Muscle of leg (tissue), 16 donors: ENCODE measurements around the gene SLC25A19. TPM values are rescaled to one million over a fixed set of nuclear protein-coding genes. Genes with fewer than 3 reads are reported as not detected.

Experiments used
- DNase-seq: peaks from one replicate; pipeline ENCODE4 v3.0.0; 2013
- H3K27ac ChIP-seq: one replicate; pipeline ENCODE4 v1.5.1; 2013; ENCODE audit warnings: mild to moderate bottlenecking, low read length, control low read depth
- H3K27me3 ChIP-seq: one replicate; pipeline ENCODE4 v1.6.1; 2013; ENCODE audit warnings: low read length; ENCODE audit not compliant: control insufficient read depth, insufficient read depth
- H3K36me3 ChIP-seq: one replicate; pipeline ENCODE4 v1.6.1; 2013; ENCODE audit warnings: low read length; ENCODE audit not compliant: control insufficient read depth, insufficient read depth
- H3K4me1 ChIP-seq: one replicate; pipeline ENCODE4 v1.6.1; 2013; ENCODE audit warnings: low read length; ENCODE audit not compliant: control insufficient read depth, insufficient read depth
- H3K4me3 ChIP-seq: one replicate; pipeline ENCODE4 v1.5.1; 2013; ENCODE audit warnings: low read length, control low read depth
- H3K9me3 ChIP-seq: replicated peaks from 2 replicates; pipeline ENCODE4 v1.6.1; 2013; ENCODE audit warnings: low read depth, low read length; ENCODE audit not compliant: control insufficient read depth
- WGBS: methylation state at CpG from one replicate; pipeline ENCODE4 v1.1.5; 2013; ENCODE audit warnings: missing lambda C conversion rate; ENCODE audit not compliant: insufficient coverage; 5-methylcytosine and 5-hydroxymethylcytosine counted together
- long read RNA-seq, 11 donors: transcript quantifications; one replicate each; lab custom pipeline, GENCODE V29; 2026
- polyA plus RNA-seq, 8 donors: library from polyadenylated mRNA; unstranded; fragments of 120-200 nt; gene quantifications; one replicate each; pipeline versions ENCODE4 v1.2.1 to v1.2.3, GENCODE V29; 2013; ENCODE audit warnings: inconsistent platforms in 1 of 8, low replicate concordance in 1 of 8; ENCODE audit not compliant: insufficient read length in 8 of 8, insufficient read depth in 1 of 8
- total RNA-seq: library from RNA; stranded (reverse); fragments of 120-200 nt; gene quantifications from one replicate; pipeline ENCODE4 v1.2.4, GENCODE V29; 2013

Gene SLC25A19
- 7.0 TPM for total RNA-seq
- polyA plus RNA-seq: 1 to 10 TPM; 6.1 to 8.3 (median 7.3) TPM
- long read RNA-seq, donor 1, partial matches to known transcripts: 0 of 1 reads
- long read RNA-seq, donor 1, other reads (novel, unspliced or antisense): 0 of 1 reads
- long read RNA-seq, donor 2: 0 reads
- long read RNA-seq, donor 3, partial matches to known transcripts: 0 of 2 reads
- long read RNA-seq, donor 3, other reads (novel, unspliced or antisense): 0 of 2 reads
- long read RNA-seq, donor 4, partial matches to known transcripts: 0 of 5 reads
- long read RNA-seq, donor 4, other reads (novel, unspliced or antisense): 0 of 5 reads
- long read RNA-seq, donor 5, partial matches to known transcripts: 0 of 6 reads
- long read RNA-seq, donor 5, other reads (novel, unspliced or antisense): 0 of 6 reads
- long read RNA-seq, donor 6, partial matches to known transcripts: 0 of 3 reads
- long read RNA-seq, donor 6, other reads (novel, unspliced or antisense): 0 of 3 reads
- long read RNA-seq, donor 7, partial matches to known transcripts: 0 of 1 reads
- long read RNA-seq, donor 7, other reads (novel, unspliced or antisense): 0 of 1 reads
- long read RNA-seq, donor 8: 0 reads
- long read RNA-seq, donor 9, partial matches to known transcripts: 0 of 2 reads
- long read RNA-seq, donor 9, other reads (novel, unspliced or antisense): 0 of 2 reads
- long read RNA-seq, donor 10, partial matches to known transcripts: 0 of 2 reads
- long read RNA-seq, donor 10, other reads (novel, unspliced or antisense): 0 of 2 reads
- long read RNA-seq, donor 11, partial matches to known transcripts: 0 of 2 reads
- long read RNA-seq, donor 11, other reads (novel, unspliced or antisense): 0 of 2 reads

DNA sequence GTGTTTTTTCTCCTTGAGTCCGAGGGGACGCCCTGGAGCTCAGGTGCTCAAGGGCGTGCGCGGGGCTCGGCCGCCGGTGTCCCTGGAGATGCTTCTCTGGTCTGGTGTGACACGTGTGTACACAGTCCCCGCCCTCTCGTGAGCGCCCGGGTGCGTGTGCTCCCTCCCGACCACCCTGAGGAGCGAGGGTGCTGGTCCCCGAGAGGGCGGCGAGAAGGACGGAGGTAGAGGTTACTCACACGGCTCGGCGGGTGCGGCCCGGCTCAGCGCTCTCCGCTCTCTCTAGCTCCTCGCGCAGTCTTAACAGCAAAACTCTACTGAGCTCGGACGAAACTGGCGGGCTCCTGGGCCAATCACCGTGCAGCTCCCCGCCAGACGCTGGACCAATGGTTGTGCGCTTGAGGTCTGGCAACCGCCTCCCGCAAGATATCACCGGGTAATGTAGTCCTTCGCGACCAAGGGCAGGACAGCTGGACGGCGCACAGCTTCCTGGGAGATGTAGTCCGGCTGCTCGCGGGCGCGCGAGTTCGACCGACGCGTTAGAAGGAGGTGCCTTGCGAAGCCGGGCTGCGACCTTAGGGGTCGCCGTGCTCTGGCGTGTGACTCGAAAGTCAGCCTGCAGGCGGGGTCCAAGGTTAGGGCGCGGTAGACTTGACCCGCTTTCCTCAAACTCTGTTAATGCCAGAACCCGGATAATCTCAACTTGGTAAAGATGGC, at the start of gene SLC25A19:
SLC25A19 (minus strand) TSS at position 319 of the 717 bp plus-strand sequence. CDS start 2,669 bp downstream, outside the sequence.
- Histone ChIP-seq H3K9me3 (no peaks in the 10 kb centered on the region), H3K4me1 (peaks cover 7% of the 10 kb centered on the region), H3K27ac (peak within 1 kb of the TSS; percentile 97), H3K4me3 (peak within 1 kb of the TSS; percentile 94), H3K36me3 (peaks cover 10% of the 10 kb centered on the region), H3K27me3 (no peaks in the 10 kb centered on the region)
- WGBS: under 1% methylated on average over 61 of the region's 65 CpGs
- peak; percentile 100 for DNase-seq

DNA sequence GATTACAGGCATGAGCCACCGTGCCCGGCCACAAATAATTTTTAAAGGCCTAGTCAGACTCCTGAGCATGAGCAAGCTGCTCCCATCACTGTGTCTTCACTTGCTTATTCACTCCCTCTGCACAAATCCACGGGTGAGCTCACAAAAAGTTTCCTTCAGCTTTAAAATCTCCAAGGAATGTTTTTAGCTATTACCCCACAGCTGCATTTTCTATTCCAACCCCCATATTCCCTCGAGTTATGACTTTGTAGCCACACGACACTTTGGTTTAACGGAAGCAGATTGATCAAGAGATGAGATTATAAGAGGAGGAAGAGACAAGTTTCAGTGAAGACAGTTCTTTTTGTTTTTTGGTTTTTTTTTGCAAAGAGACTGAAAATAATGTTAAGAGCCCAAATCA, 49.1 kb upstream of the SLC25A19 start:
- H3K4me1 ChIP-seq: peaks cover 17% of the 10 kb centered on the region
- 53% methylated on average over 2 of the region's 6 CpGs for WGBS
- no peaks in the 10 kb centered on the region for H3K36me3 ChIP-seq
- peak; percentile 54 for DNase-seq
- H3K27ac ChIP-seq: peak overlapping the region; percentile 42
- no peaks in the 10 kb centered on the region for H3K9me3 ChIP-seq
- no peak overlapping the region for H3K4me3 ChIP-seq
- no peaks in the 10 kb centered on the region for H3K27me3 ChIP-seq

DNA sequence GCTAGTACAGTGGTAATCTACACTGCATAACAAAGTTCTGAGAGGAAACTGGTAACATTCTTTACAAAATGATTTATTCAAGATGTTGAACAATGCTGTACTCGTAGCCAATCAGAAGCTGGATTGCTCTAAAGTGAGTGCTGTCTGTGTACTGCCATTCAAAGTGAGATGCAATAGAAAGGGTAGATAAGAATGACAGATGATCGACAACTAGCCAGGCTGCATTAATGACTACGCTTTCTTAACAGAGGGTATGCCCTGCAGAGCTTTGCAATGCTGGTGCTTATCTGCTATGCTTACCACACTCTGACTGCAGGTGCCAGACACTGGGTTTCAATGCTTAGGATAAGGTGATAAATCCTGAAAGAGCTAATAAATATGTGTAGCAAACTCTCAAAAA, 46.1 kb upstream of the SLC25A19 start:
- H3K4me1 ChIP-seq: no peaks in the 10 kb centered on the region
- no peaks in the 10 kb centered on the region for H3K9me3 ChIP-seq
- no peak overlapping the region for H3K4me3 ChIP-seq
- 89% methylated on average over 2 of the region's 3 CpGs for WGBS
- H3K36me3 ChIP-seq: peaks cover 10% of the 10 kb centered on the region
- no peak for DNase-seq
- H3K27ac ChIP-seq: no peak overlapping the region
- H3K27me3 ChIP-seq: no peaks in the 10 kb centered on the region

DNA sequence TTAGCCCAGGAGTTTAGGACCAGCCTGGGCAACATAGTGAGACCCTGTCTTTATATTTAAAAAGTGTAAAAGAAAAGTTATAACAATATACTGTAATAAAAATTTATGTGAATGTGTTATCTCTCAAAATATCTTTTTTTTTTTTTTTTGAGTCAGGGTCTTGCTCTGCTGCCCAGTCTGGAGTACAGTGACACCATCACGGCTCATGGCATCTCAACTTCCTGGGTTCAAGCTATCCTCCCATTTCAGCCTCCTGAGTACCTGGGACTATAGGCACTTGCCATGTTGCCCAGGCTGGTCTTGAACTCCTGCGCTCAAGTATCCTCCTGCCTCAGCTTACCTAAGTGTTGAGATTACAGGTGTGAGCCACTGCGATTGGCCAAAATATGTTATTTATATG, 45.5 kb upstream of the SLC25A19 start:
- no peak overlapping the region for H3K4me3 ChIP-seq
- H3K27me3 ChIP-seq: no peaks in the 10 kb centered on the region
- H3K4me1 ChIP-seq: no peaks in the 10 kb centered on the region
- 100% methylated on average over 1 of the region's 3 CpGs for WGBS
- no peak overlapping the region for H3K27ac ChIP-seq
- H3K9me3 ChIP-seq: no peaks in the 10 kb centered on the region
- peaks cover 10% of the 10 kb centered on the region for H3K36me3 ChIP-seq
- DNase-seq: no peak

DNA sequence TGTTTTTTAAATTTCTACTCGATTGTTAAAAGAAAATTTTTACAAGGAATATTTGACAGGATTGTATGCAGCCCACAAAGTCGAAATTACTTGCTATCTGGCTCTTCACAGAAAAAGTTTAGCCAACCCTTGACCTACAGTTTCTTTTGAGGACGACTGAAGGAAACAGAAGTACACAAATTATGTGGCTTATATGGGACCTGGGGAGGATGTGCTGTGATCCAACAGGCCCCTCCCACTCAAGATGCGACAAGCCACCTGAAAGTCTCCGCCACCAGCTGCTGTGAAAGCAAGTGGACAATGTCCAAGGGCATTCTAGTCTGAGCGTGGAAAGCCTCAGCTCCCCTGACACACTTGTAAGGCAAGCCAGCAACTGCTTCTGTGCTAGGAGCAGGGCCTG, 42.4 kb upstream of the SLC25A19 start:
- H3K4me3 ChIP-seq: no peak overlapping the region
- DNase-seq: no peak
- H3K27me3 ChIP-seq: no peaks in the 10 kb centered on the region
- peaks cover 10% of the 10 kb centered on the region for H3K36me3 ChIP-seq
- no peaks in the 10 kb centered on the region for H3K4me1 ChIP-seq
- whole genome bisulfite sequencing: no CpG with 5 or more reads among the region's 6 CpGs
- no peak overlapping the region for H3K27ac ChIP-seq
- no peaks in the 10 kb centered on the region for H3K9me3 ChIP-seq

DNA sequence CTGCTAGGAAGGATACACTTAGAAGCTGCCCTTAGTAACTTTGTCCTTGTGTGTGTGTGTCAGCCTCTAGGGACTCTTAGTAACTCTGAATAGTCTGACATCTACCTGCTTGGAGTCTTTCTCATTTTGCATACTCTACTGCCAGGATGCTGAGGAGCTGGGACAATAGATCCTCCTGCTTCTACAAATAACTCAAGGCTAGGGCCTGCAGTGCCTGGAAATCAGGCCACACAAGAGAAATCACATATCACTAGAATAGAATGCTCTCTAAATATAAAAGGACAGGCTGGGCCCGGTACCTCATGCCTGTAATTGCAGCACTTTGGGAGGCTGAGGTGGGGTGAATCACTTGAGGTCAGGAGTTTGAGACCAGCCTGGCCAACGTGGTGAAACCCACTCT, 38.5 kb upstream of the SLC25A19 start:
- Histone ChIP-seq H3K36me3 (peaks cover 20% of the 10 kb centered on the region), H3K27ac (no peak overlapping the region), H3K4me1 (peaks cover 18% of the 10 kb centered on the region), H3K9me3 (no peaks in the 10 kb centered on the region), H3K4me3 (no peak overlapping the region), H3K27me3 (no peaks in the 10 kb centered on the region)
- no peak for DNase-seq
- no CpG with 5 or more reads among the region's 2 CpGs for WGBS

DNA sequence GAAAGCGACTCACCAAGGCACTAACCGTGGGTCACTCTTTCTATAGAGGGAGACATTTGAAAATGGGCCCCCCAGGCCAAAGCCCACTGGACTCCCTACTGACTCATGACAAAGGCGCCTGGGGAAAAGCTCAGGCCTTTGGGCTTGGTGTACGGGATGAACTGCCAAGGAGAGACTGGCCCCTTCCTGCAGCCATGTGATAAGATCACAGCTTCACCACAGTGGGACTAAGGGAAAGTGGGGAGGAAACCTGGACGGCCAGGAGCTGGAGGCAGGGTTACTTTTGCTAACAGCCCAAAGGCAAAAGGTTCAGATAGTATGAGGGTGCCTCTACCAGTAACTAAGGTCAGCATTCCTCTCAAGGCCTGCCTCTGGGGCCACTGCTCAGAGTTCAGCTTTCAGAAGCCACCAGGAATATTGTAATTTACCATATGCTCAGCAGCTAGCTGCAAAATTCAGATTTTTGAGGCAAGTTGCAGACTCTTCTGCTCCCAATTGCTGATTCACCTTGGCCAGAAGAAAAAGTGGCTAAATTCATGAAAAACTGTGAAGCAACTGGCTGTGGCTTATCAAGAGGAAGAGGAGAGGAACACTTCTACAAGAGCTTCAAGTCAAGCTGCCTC, 37.1 kb upstream of the SLC25A19 start:
- no peak for DNase-seq
- H3K27me3 ChIP-seq: no peaks in the 10 kb centered on the region
- 60% methylated on average over 1 of the region's 5 CpGs for WGBS
- no peak overlapping the region for H3K4me3 ChIP-seq
- peaks cover 18% of the 10 kb centered on the region for H3K4me1 ChIP-seq
- no peaks in the 10 kb centered on the region for H3K9me3 ChIP-seq
- H3K27ac ChIP-seq: peak overlapping the region; percentile 72
- H3K36me3 ChIP-seq: peaks cover 27% of the 10 kb centered on the region

DNA sequence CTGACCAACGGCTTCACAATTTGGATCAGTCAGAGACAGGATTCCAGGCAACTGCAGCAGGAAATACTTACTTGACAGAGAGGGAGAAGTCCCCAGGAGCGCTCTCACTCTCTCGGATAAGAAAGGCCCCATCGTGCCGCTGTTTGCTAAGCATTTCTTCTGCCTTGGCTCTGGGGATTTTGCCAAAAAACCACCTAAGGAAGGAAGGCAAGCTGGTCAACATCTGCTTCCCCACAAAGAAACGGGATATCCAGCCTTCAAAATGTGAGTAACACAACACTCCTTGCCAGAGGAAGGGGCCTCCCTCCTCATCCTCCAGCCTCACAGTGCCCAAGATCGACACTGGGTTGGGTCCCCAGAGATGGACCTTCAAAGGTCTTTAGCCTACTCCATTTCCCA, 36.6 kb upstream of the SLC25A19 start:
- Histone ChIP-seq H3K4me3 (no peak overlapping the region), H3K9me3 (no peaks in the 10 kb centered on the region), H3K27ac (peak overlapping the region; percentile 72), H3K36me3 (peaks cover 27% of the 10 kb centered on the region), H3K4me1 (peaks cover 18% of the 10 kb centered on the region), H3K27me3 (no peaks in the 10 kb centered on the region)
- WGBS: 19% methylated on average over 3 of the region's 7 CpGs
- DNase-seq: peak; percentile 67

DNA sequence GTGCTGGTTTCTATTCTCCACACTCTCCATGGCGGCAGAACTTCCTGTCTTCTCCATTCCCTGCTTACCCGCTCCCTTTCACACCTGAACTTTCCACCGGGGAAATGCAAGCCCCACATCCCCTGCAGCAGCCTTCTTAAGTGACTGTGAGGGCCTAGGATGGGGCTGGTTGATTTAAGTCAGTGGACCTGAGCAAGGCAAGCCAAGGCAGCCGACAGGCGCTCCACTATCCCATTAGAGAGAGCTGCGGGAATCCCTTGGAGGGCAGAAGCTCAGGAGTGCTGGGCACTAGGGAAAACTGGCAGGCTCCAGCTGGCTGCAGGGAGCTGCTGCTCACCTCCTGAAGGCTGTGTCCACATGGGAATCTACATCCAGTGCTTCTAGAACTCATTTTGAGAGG, 36.1 kb upstream of the SLC25A19 start:
- Histone ChIP-seq H3K4me1 (peaks cover 18% of the 10 kb centered on the region), H3K27ac (peak overlapping the region; percentile 72), H3K9me3 (no peaks in the 10 kb centered on the region), H3K27me3 (no peaks in the 10 kb centered on the region), H3K36me3 (peaks cover 32% of the 10 kb centered on the region), H3K4me3 (no peak overlapping the region)
- no peak for DNase-seq
- 66% methylated on average over 3 of the region's 6 CpGs for WGBS
